Karpas-422 (cell line): Measurements from ENCODE around the gene HEBP1. TPM values are rescaled to one million over a fixed set of nuclear protein-coding genes. Genes with fewer than 3 reads are reported as not detected.

Source experiments
- DNase-seq: peaks from one replicate; pipeline ENCODE4 v3.0.0-alpha.2; 2015
- H2AFZ ChIP-seq: fragments of 200-600 bp; sonication (generic); 2 replicates; pipeline ENCODE4 v1.6.1; 2014; ENCODE audit warnings: antibody characterized with exemption, low read length, mixed read lengths
- H3K27ac ChIP-seq: fragments of 200-600 bp; sonication (generic); 2 replicates; pipeline ENCODE4 v1.5.1; 2014; ENCODE audit warnings: mild to moderate bottlenecking, low read length, moderate library complexity
- H3K27me3 ChIP-seq: fragments of 200-600 bp; sonication (generic); 2 replicates; pipeline ENCODE4 v1.6.1; 2014; ENCODE audit warnings: low read length, mixed read lengths
- H3K36me3 ChIP-seq: fragments of 200-600 bp; sonication (generic); 2 replicates; pipeline ENCODE4 v1.6.1; 2014; ENCODE audit warnings: low read length, mixed read lengths; ENCODE audit not compliant: insufficient read depth
- H3K4me1 ChIP-seq: fragments of 200-600 bp; sonication (generic); 2 replicates; pipeline ENCODE4 v1.6.1; 2014; ENCODE audit warnings: mild to moderate bottlenecking, low read length, mixed read lengths
- H3K4me2 ChIP-seq: fragments of 200-600 bp; sonication (generic); 2 replicates; pipeline ENCODE4 v1.6.1; 2014; ENCODE audit warnings: low read length, low read depth, mild to moderate bottlenecking; ENCODE audit not compliant: poor library complexity, severe bottlenecking
- H3K4me3 ChIP-seq: fragments of 200-600 bp; sonication (generic); 2 replicates; pipeline ENCODE4 v1.5.1; 2014; ENCODE audit warnings: mild to moderate bottlenecking, antibody characterized with exemption, low read length, mixed read lengths
- H3K79me2 ChIP-seq: fragments of 200-600 bp; sonication (generic); 2 replicates; pipeline ENCODE4 v1.6.1; 2014; ENCODE audit warnings: mild to moderate bottlenecking, low read length, mixed read lengths
- H3K9ac ChIP-seq: fragments of 200-600 bp; sonication (generic); 2 replicates; pipeline ENCODE4 v1.6.0; 2014; ENCODE audit warnings: low read length
- H3K9me2 ChIP-seq: fragments of 200-600 bp; sonication (generic), shearing (Covaris generic); replicated peaks from 2 replicates; pipeline ENCODE4 v1.6.0; 2014; ENCODE audit warnings: mild to moderate bottlenecking, low read length, moderate library complexity; ENCODE audit not compliant: insufficient read depth
- H3K9me3 ChIP-seq: fragments of 300-700, 200-600 bp; sonication (generic); 2 replicates; pipeline ENCODE4 v1.6.1; 2014; ENCODE audit warnings: low read length, mixed read lengths
- H4K20me1 ChIP-seq: fragments of 200-600 bp; sonication (generic); 2 replicates; pipeline ENCODE4 v1.6.1; 2014; ENCODE audit warnings: mild to moderate bottlenecking, antibody characterized with exemption, low read length, low read depth; ENCODE audit not compliant: insufficient read depth
- total RNA-seq: library from RNA; depleted of rRNA; stranded (reverse); fragments of >200 nt; shearing (Covaris generic); gene quantifications from 2 replicates; pipeline ENCODE4 v1.2.3, GENCODE V29; 2014; ENCODE audit warnings: low replicate concordance

Gene HEBP1
- total RNA-seq, 1 experiment from 2014 or later, result 0.34 TPM

- Histone ChIP-seq H3K9me3 (no peaks in the 10 kb centered on the region), H3K9me2 (no peaks in the 10 kb centered on the region), H3K9ac (no peak overlapping the region), H3K79me2 (no peaks in the 10 kb centered on the region), H4K20me1 (no peaks in the 10 kb centered on the region), H3K4me1 (no peaks in the 10 kb centered on the region), H3K27ac (no peak overlapping the region), H3K27me3 (no peaks in the 10 kb centered on the region), H2AFZ (no peak overlapping the region), H3K36me3 (no peaks in the 10 kb centered on the region), H3K4me3 (no peak overlapping the region), H3K4me2 (no peak overlapping the region)
- no peak for DNase-seq
Observed at GRCh38 chr12:12965836-12966235, 34.2 kb downstream of the HEBP1 start.

GRCh38 chr12:12964255-12964654 lies 35.8 kb downstream of the HEBP1 start:
- H3K79me2 ChIP-seq, result no peaks in the 10 kb centered on the region
- no peaks in the 10 kb centered on the region for H3K9me2 ChIP-seq
- H4K20me1 ChIP-seq, result no peaks in the 10 kb centered on the region
- H3K36me3 ChIP-seq, result no peaks in the 10 kb centered on the region
- H2AFZ ChIP-seq, result no peak overlapping the region
- no peak overlapping the region for H3K4me3 ChIP-seq
- no peak for DNase-seq
- H3K9me3 ChIP-seq, result no peaks in the 10 kb centered on the region
- no peaks in the 10 kb centered on the region for H3K4me1 ChIP-seq
- no peak overlapping the region for H3K9ac ChIP-seq
- no peak overlapping the region for H3K4me2 ChIP-seq
- H3K27me3 ChIP-seq, result no peaks in the 10 kb centered on the region
- H3K27ac ChIP-seq, result no peak overlapping the region

- H3K9me3 ChIP-seq, result no peaks in the 10 kb centered on the region
- H3K79me2 ChIP-seq, result no peaks in the 10 kb centered on the region
- no peak for DNase-seq
- H2AFZ ChIP-seq, result no peak overlapping the region
- H4K20me1 ChIP-seq, result no peaks in the 10 kb centered on the region
- no peaks in the 10 kb centered on the region for H3K27me3 ChIP-seq
- H3K4me1 ChIP-seq, result no peaks in the 10 kb centered on the region
- H3K36me3 ChIP-seq, result no peaks in the 10 kb centered on the region
- H3K9ac ChIP-seq, result no peak overlapping the region
- no peak overlapping the region for H3K27ac ChIP-seq
- H3K4me2 ChIP-seq, result no peak overlapping the region
- H3K4me3 ChIP-seq, result no peak overlapping the region
- no peaks in the 10 kb centered on the region for H3K9me2 ChIP-seq
Observed at GRCh38 chr12:12960639-12961209, 39.3 kb downstream of the HEBP1 start.

GRCh38 chr12:12958886-12959285 lies 41.2 kb downstream of the HEBP1 start:
- Histone ChIP-seq H3K79me2 (no peaks in the 10 kb centered on the region), H3K27me3 (no peaks in the 10 kb centered on the region), H3K27ac (no peak overlapping the region), H3K4me3 (no peak overlapping the region), H3K9me2 (no peaks in the 10 kb centered on the region), H3K4me1 (no peaks in the 10 kb centered on the region), H3K9me3 (no peaks in the 10 kb centered on the region), H3K4me2 (no peak overlapping the region), H2AFZ (no peak overlapping the region), H4K20me1 (no peaks in the 10 kb centered on the region), H3K36me3 (no peaks in the 10 kb centered on the region), H3K9ac (no peak overlapping the region)
- DNase-seq, result no peak

- H3K79me2 ChIP-seq, result no peaks in the 10 kb centered on the region
- H3K4me2 ChIP-seq, result no peak overlapping the region
- H3K9ac ChIP-seq, result no peak overlapping the region
- H3K9me3 ChIP-seq, result no peaks in the 10 kb centered on the region
- no peaks in the 10 kb centered on the region for H4K20me1 ChIP-seq
- no peak overlapping the region for H3K27ac ChIP-seq
- H3K4me1 ChIP-seq, result no peaks in the 10 kb centered on the region
- H3K4me3 ChIP-seq, result no peak overlapping the region
- no peaks in the 10 kb centered on the region for H3K36me3 ChIP-seq
- no peaks in the 10 kb centered on the region for H3K9me2 ChIP-seq
- no peak for DNase-seq
- no peaks in the 10 kb centered on the region for H3K27me3 ChIP-seq
- H2AFZ ChIP-seq, result no peak overlapping the region
Observed at GRCh38 chr12:12954878-12955625, 45.0 kb downstream of the HEBP1 start.

GRCh38 chr12:12954356-12954755 lies 45.7 kb downstream of the HEBP1 start:
- Histone ChIP-seq H2AFZ (no peak overlapping the region), H3K79me2 (no peaks in the 10 kb centered on the region), H3K4me1 (no peaks in the 10 kb centered on the region)

GRCh38 chr12:12952036-12952435 lies 48.0 kb downstream of the HEBP1 start, which contains the start of gene GPRC5D:
Gene GPRC5D, minus strand, starts transcription at chr12:12952170. Its CDS starts 1,786 bp downstream, at chr12:12950384.
- Histone ChIP-seq H3K9me2 (no peaks in the 10 kb centered on the region), H3K9me3 (no peaks in the 10 kb centered on the region), H3K79me2 (no peaks in the 10 kb centered on the region), H3K27ac (no peak within 1 kb of the TSS), H3K4me1 (no peaks in the 10 kb centered on the region), H3K36me3 (no peaks in the 10 kb centered on the region), H3K4me3 (no peak within 1 kb of the TSS), H3K9ac (no peak within 1 kb of the TSS), H2AFZ (no peak within 1 kb of the TSS), H3K27me3 (no peaks in the 10 kb centered on the region), H3K4me2 (no peak within 1 kb of the TSS), H4K20me1 (no peaks in the 10 kb centered on the region)
- no peak for DNase-seq

More at GRCh38 chr12:12954356-12954755, 45.7 kb downstream of the HEBP1 start:
- no peak for DNase-seq
- no peak overlapping the region for H3K27ac ChIP-seq
- no peak overlapping the region for H3K9ac ChIP-seq
- H3K36me3 ChIP-seq, result no peaks in the 10 kb centered on the region
- no peaks in the 10 kb centered on the region for H3K9me3 ChIP-seq
- H3K9me2 ChIP-seq, result no peaks in the 10 kb centered on the region
- H3K27me3 ChIP-seq, result no peaks in the 10 kb centered on the region
- no peak overlapping the region for H3K4me2 ChIP-seq
- no peak overlapping the region for H3K4me3 ChIP-seq
- no peaks in the 10 kb centered on the region for H4K20me1 ChIP-seq

- Histone ChIP-seq H3K27me3 (no peaks in the 10 kb centered on the region), H3K4me1 (no peaks in the 10 kb centered on the region), H4K20me1 (no peaks in the 10 kb centered on the region), H3K4me2 (no peak overlapping the region), H3K4me3 (no peak overlapping the region), H3K27ac (no peak overlapping the region), H3K9me2 (no peaks in the 10 kb centered on the region), H3K36me3 (no peaks in the 10 kb centered on the region), H3K9me3 (no peaks in the 10 kb centered on the region), H2AFZ (no peak overlapping the region), H3K9ac (no peak overlapping the region), H3K79me2 (no peaks in the 10 kb centered on the region)
- DNase-seq, result no peak
Observed at GRCh38 chr12:12951504-12951903, 48.6 kb downstream of the HEBP1 start.
